IMR-90 (cell line): ENCODE measurements around the gene UPP2. TPM values are rescaled to one million over a fixed set of nuclear protein-coding genes. Genes with fewer than 3 reads are reported as not detected.

ENCODE experiments used
- ATAC-seq: fragments of 200-7000 bp; cut with Tn5 transposase; 2 replicates; pipeline ENCODE4 v1.9.1; 2020; ENCODE audit warnings: low read depth, mild to moderate bottlenecking, moderate library complexity
- BruUV-seq: library from RNA; stranded (reverse); fragments of 400-500 nt; replicated peaks from 2 replicates; lab custom pipeline; 2021; lab: Mats Ljungman, UMichigan
- CTCF ChIA-PET: fragments of 300-600 bp; formaldehyde crosslinking; extraction: SDS; loops from one replicate; lab custom pipeline; 2021; ENCODE audit warnings: antibody characterized with exemption; lab: Yijun Ruan, JAX
- POLR2A ChIA-PET: fragments of 300-600 bp; sonication (Branson Sonifier 250); formaldehyde crosslinking; loops from one replicate; lab custom pipeline; 2022; ENCODE audit warnings: antibody characterized with exemption; ENCODE audit not compliant: unreplicated experiment; lab: Charles Lee
- DNase-seq: peaks from one replicate; pipeline ENCODE4 v3.0.0; 2013
- H2AFZ ChIP-seq: replicated peaks from 2 replicates; pipeline ENCODE3; 2013; ENCODE audit warnings: low read length, mild to moderate bottlenecking; ENCODE audit not compliant: poor library complexity
- H2AK5ac ChIP-seq: 2 replicates; pipeline ENCODE4 v1.6.1; 2013; ENCODE audit warnings: low read depth, low read length, inconsistent platforms
- H2AK9ac ChIP-seq: replicated peaks from 2 replicates; pipeline ENCODE3; 2013; ENCODE audit warnings: mild to moderate bottlenecking, low read depth, low read length, moderate library complexity; ENCODE audit not compliant: poor library complexity
- H2BK120ac ChIP-seq: 2 replicates; pipeline ENCODE4 v1.6.1; 2013; ENCODE audit warnings: low read depth, low read length, inconsistent platforms
- H2BK15ac ChIP-seq: 3 replicates; pipeline ENCODE4 v1.6.1; 2013; ENCODE audit warnings: low read depth, low read length, inconsistent platforms
- H2BK20ac ChIP-seq: 2 replicates; pipeline ENCODE4 v1.6.1; 2013; ENCODE audit warnings: low read depth, mild to moderate bottlenecking, inconsistent platforms, low read length, moderate library complexity
- H2BK5ac ChIP-seq: 2 replicates; pipeline ENCODE4 v1.6.1; 2013; ENCODE audit warnings: mild to moderate bottlenecking, low read depth, low read length, inconsistent platforms; ENCODE audit not compliant: poor library complexity, severe bottlenecking
- H3K14ac ChIP-seq: replicated peaks from 2 replicates; pipeline ENCODE4 v1.6.1; 2013; ENCODE audit warnings: low read depth, low read length, inconsistent platforms
- H3K18ac ChIP-seq: 2 replicates; pipeline ENCODE4 v1.6.1; 2013; ENCODE audit warnings: low read depth, low read length, control low read depth
- H3K23ac ChIP-seq: 2 replicates; pipeline ENCODE4 v1.6.1; 2013; ENCODE audit warnings: low read depth, low read length, inconsistent platforms
- H3K27ac ChIP-seq: 2 replicates; pipeline ENCODE4 v1.5.1; 2013; ENCODE audit warnings: mild to moderate bottlenecking, control low read depth, low read length; ENCODE audit not compliant: insufficient read depth
- H3K27me3 ChIP-seq: 2 replicates; pipeline ENCODE4 v1.6.1; 2013; ENCODE audit warnings: low read length; ENCODE audit not compliant: control insufficient read depth, insufficient read depth
- H3K36me3 ChIP-seq: 2 replicates; pipeline ENCODE4 v1.6.1; 2013; ENCODE audit warnings: low read length, mixed read lengths; ENCODE audit not compliant: control insufficient read depth, insufficient read depth
- H3K4ac ChIP-seq: 2 replicates; pipeline ENCODE4 v1.6.1; 2013; ENCODE audit warnings: low read depth, low read length, inconsistent platforms
- H3K4me1 ChIP-seq: 2 replicates; pipeline ENCODE4 v1.6.1; 2013; ENCODE audit warnings: low read length, mixed read lengths; ENCODE audit not compliant: control insufficient read depth, insufficient read depth
- H3K4me2 ChIP-seq: 2 replicates; pipeline ENCODE4 v1.6.1; 2013; ENCODE audit warnings: low read depth, mild to moderate bottlenecking, control low read depth, low read length, moderate library complexity
- H3K4me3 ChIP-seq: 2 replicates; pipeline ENCODE4 v1.5.1; 2013; ENCODE audit warnings: low read depth, mild to moderate bottlenecking, control low read depth, low read length, moderate library complexity; ENCODE audit not compliant: insufficient read depth
- H3K56ac ChIP-seq: 2 replicates; pipeline ENCODE4 v1.6.1; 2013; ENCODE audit warnings: low read length, inconsistent platforms; ENCODE audit not compliant: insufficient read depth; ENCODE audit errors: extremely low read depth
- H3K79me1 ChIP-seq, 2 experiments: 2 replicates each; pipeline ENCODE4 v1.6.1; 2013; ENCODE audit warnings: low read length in 2 of 2, inconsistent platforms in 1 of 2, low read depth in 1 of 2
- H3K9ac ChIP-seq: 2 replicates; pipeline ENCODE4 v1.6.1; 2013; ENCODE audit warnings: low read depth, low read length, control low read depth
- H3K9me1 ChIP-seq: 2 replicates; pipeline ENCODE4 v1.6.1; 2013; ENCODE audit warnings: low read length, inconsistent platforms; ENCODE audit not compliant: insufficient read depth
- H3K9me3 ChIP-seq: 2 replicates; pipeline ENCODE4 v1.6.1; 2013; ENCODE audit warnings: low read length; ENCODE audit not compliant: control insufficient read depth, insufficient read depth
- H4K20me1 ChIP-seq: 2 replicates; pipeline ENCODE4 v1.6.1; 2013; ENCODE audit warnings: low read length, inconsistent platforms; ENCODE audit not compliant: insufficient read depth
- H4K5ac ChIP-seq: 2 replicates; pipeline ENCODE4 v1.6.1; 2013; ENCODE audit warnings: mild to moderate bottlenecking, low read depth, low read length, control low read depth
- H4K8ac ChIP-seq, 2 experiments: 2 replicates each; pipeline ENCODE4 v1.6.1; 2013; ENCODE audit warnings: low read depth in 2 of 2, low read length in 2 of 2, control low read depth in 1 of 2, inconsistent platforms in 1 of 2
- H4K91ac ChIP-seq: 2 replicates; pipeline ENCODE4 v1.6.1; 2013; ENCODE audit warnings: low read depth, low read length, inconsistent platforms; ENCODE audit not compliant: insufficient read depth
- BHLHE40 ChIP-seq: fragments of 150-350 bp; IDR thresholded peaks from 2 replicates; pipeline ENCODE4 v1.6.1; 2016; ENCODE audit warnings: mild to moderate bottlenecking, low read depth, low read length
- CEBPB ChIP-seq: IDR thresholded peaks from 2 replicates; pipeline ENCODE4 v1.6.1; 2012; ENCODE audit warnings: low read depth, low read length, improper control_type of control experiment
- CHD1 ChIP-seq: IDR thresholded peaks from 2 replicates; pipeline ENCODE4 v1.6.1; 2012; ENCODE audit warnings: low read depth, low read length, improper control_type of control experiment
- CTCF ChIP-seq: conservative IDR thresholded peaks from 2 replicates; pipeline ENCODE4 v1.5.1; 2012; ENCODE audit warnings: mild to moderate bottlenecking, low read depth, low read length, improper control_type of control experiment
- ELK1 ChIP-seq: fragments of 150-350 bp; IDR thresholded peaks from 2 replicates; pipeline ENCODE4 v1.6.1; 2016; ENCODE audit warnings: low read depth, mild to moderate bottlenecking, low read length, moderate library complexity, borderline replicate concordance
- FOS ChIP-seq: fragments of 150-350 bp; IDR thresholded peaks from 2 replicates; pipeline ENCODE4 v1.6.1; 2016; ENCODE audit warnings: low read depth, low read length
- MAFK ChIP-seq: IDR thresholded peaks from 2 replicates; pipeline ENCODE4 v1.6.1; 2012; ENCODE audit warnings: low read depth, low read length, improper control_type of control experiment
- MAZ ChIP-seq: IDR thresholded peaks from 2 replicates; pipeline ENCODE4 v1.6.1; 2012; ENCODE audit warnings: low read depth, mild to moderate bottlenecking, low read length, improper control_type of control experiment, moderate library complexity, borderline replicate concordance
- NFE2L2 ChIP-seq: fragments of 150-350 bp; IDR thresholded peaks from 2 replicates; pipeline ENCODE4 v1.6.1; 2016; ENCODE audit warnings: low read depth, mild to moderate bottlenecking, low read length
- POLR2A ChIP-seq: IDR thresholded peaks from 2 replicates; pipeline ENCODE4 v1.6.1; 2012; ENCODE audit warnings: mild to moderate bottlenecking, low read depth, low read length
- RAD21 ChIP-seq: IDR thresholded peaks from 2 replicates; pipeline ENCODE4 v1.6.1; 2012; ENCODE audit warnings: low read length, improper control_type of control experiment
- RCOR1 ChIP-seq: IDR thresholded peaks from 2 replicates; pipeline ENCODE4 v1.6.1; 2012; ENCODE audit warnings: mild to moderate bottlenecking, low read length, improper control_type of control experiment; ENCODE audit not compliant: insufficient replicate concordance
- RFX5 ChIP-seq: IDR thresholded peaks from 2 replicates; pipeline ENCODE4 v1.8.0; 2012; ENCODE audit warnings: low read depth, mild to moderate bottlenecking, low read length, moderate library complexity
- SMC3 ChIP-seq: fragments of 150-350 bp; IDR thresholded peaks from 2 replicates; pipeline ENCODE4 v1.6.1; 2016; ENCODE audit warnings: low read depth, mild to moderate bottlenecking, antibody characterized with exemption, low read length, moderate library complexity
- USF2 ChIP-seq: fragments of 150-350 bp; IDR thresholded peaks from 2 replicates; pipeline ENCODE4 v1.6.1; 2017; ENCODE audit warnings: mild to moderate bottlenecking, antibody characterized with exemption, low read length, low read depth
- dilution Hi-C: fragments of 300-500 bp; cut with HindIII; formaldehyde crosslinking; loops from one replicate; pipeline ENCODE4 v1.14.3; 2018; ENCODE audit warnings: low sequenced_read_pairs; ENCODE audit not compliant: unreplicated experiment
- in situ Hi-C: fragments of 300-500 bp; cut with MboI; formaldehyde crosslinking; loops from 3 replicates; pipeline ENCODE4 v1.14.3; 2019; ENCODE audit warnings: low sequenced_read_pairs, inconsistent platforms, mixed read lengths
- intact Hi-C: fragments of 100-400 bp; cut with micrococcal nuclease; formaldehyde crosslinking; loops from 2 replicates; pipeline ENCODE4 v1.10.0; 2022
- polyA plus RNA-seq, 3 experiments: library from polyadenylated mRNA; depleted of rRNA; stranded (reverse); fragments of >200 nt; gene quantifications; 2 replicates each; pipeline ENCODE4 v1.2.3, GENCODE V29; 2012; ENCODE audit warnings: low replicate concordance in 1 of 3
- total RNA-seq: library from RNA; depleted of rRNA; stranded (reverse); fragments of >200 nt; gene quantifications from 2 replicates; pipeline ENCODE4 v1.2.3, GENCODE V29; 2012

The UPP2 gene
- total and polyA plus RNA-seq, 2 of the 4 experiments (the other 2 are of a cell fraction) = not detected

- no peak overlapping the region for H2BK5ac ChIP-seq
- CTCF ChIA-PET = no interaction called here
- in situ Hi-C loops = no loop called here
These were observed 52.9 kb downstream of the UPP2 start for GRCh38 chr2:158154596-158154995.

More at GRCh38 chr2:158154596-158154995, 52.9 kb downstream of the UPP2 start:
- Histone ChIP-seq H3K14ac (no peak overlapping the region), H3K56ac (no peak overlapping the region), H3K4me3 (no peak overlapping the region), H3K36me3 (no peaks in the 10 kb centered on the region), H4K8ac (no peak overlapping the region), H3K27ac (no peak overlapping the region), H3K9ac (no peak overlapping the region), H2BK15ac (no peak overlapping the region), H3K27me3 (no peaks in the 10 kb centered on the region), H3K9me1 (no peaks in the 10 kb centered on the region), H2BK20ac (no peak overlapping the region), H3K79me1 (no peaks in the 10 kb centered on the region), H2AFZ (no peak overlapping the region), H2AK9ac (no peak overlapping the region), H3K4me1 (no peaks in the 10 kb centered on the region), H4K91ac (no peak overlapping the region), H3K4me2 (no peak overlapping the region), H3K18ac (no peak overlapping the region), H2AK5ac (no peak overlapping the region), H3K4ac (no peak overlapping the region), H2BK120ac (no peak overlapping the region), H3K23ac (no peak overlapping the region), H4K5ac (no peak overlapping the region), H4K20me1 (no peaks in the 10 kb centered on the region), H3K9me3 (no peaks in the 10 kb centered on the region)
- DNase-seq (no peak), ATAC-seq (no peak)
- TF ChIP-seq RCOR1 (no peak), CEBPB (no peak), SMC3 (no peak), ELK1 (no peak), RFX5 (no peak), CTCF (no peak), RAD21 (no peak), BHLHE40 (no peak), USF2 (no peak), CHD1 (no peak), MAFK (no peak), POLR2A (no peak), FOS (no peak), MAZ (no peak), NFE2L2 (no peak)
- no TSS peak for BruUV-seq
- intact Hi-C loops (no loop called here), dilution Hi-C loops (no loop called here)
- POLR2A ChIA-PET = no interaction called here
